WTC11 (cell line): ENCODE results near the gene GSTO1. TPM values are rescaled to one million over a fixed set of nuclear protein-coding genes. Genes with fewer than 3 reads are reported as not detected.

Source experiments
- ATAC-seq: fragments of 200-7000 bp; cut with Tn5 transposase; 2 replicates; pipeline ENCODE4 v1.10.0; 2021; ENCODE audit warnings: mild to moderate bottlenecking, moderate library complexity
- Bru-seq: library from RNA; stranded (reverse); fragments of 400-500 nt; gene quantifications from one replicate; lab custom pipeline; 2021; lab: Mats Ljungman, UMichigan
- CTCF ChIA-PET: fragments of 300-600 bp; sonication (Branson Sonifier 250); formaldehyde crosslinking; loops from one replicate; lab custom pipeline; 2021; ENCODE audit warnings: antibody characterized with exemption; lab: Charles Lee
- POLR2A ChIA-PET: fragments of 350-600 bp; sonication (Branson Sonifier 250); formaldehyde crosslinking; loops from one replicate; lab custom pipeline; 2021; ENCODE audit warnings: antibody characterized with exemption; lab: Charles Lee
- DNase-seq: peaks from one replicate; pipeline ENCODE4 v3.0.0; 2021; ENCODE audit warnings: low spot score
- H3K27ac Mint-ChIP-seq: 2 replicates; pipeline ENCODE4 v1.8.0; 2021; ENCODE audit warnings: mixed read lengths
- H3K27me3 Mint-ChIP-seq: 2 replicates; pipeline ENCODE4 v1.8.0; 2021; ENCODE audit warnings: low read depth, mild to moderate bottlenecking, moderate library complexity, mixed read lengths
- H3K36me3 Mint-ChIP-seq: 2 replicates; pipeline ENCODE4 v1.8.0; 2021; ENCODE audit warnings: mixed read lengths
- H3K4me1 Mint-ChIP-seq: 2 replicates; pipeline ENCODE4 v1.8.0; 2022; ENCODE audit warnings: mixed read lengths
- H3K4me3 Mint-ChIP-seq: 2 replicates; pipeline ENCODE4 v1.8.0; 2021; ENCODE audit warnings: mild to moderate bottlenecking, moderate library complexity, mixed read lengths
- H3K9me3 Mint-ChIP-seq: 2 replicates; pipeline ENCODE4 v1.8.0; 2021; ENCODE audit warnings: mixed read lengths
- CBFB ChIP-seq: sonication (generic); formaldehyde crosslinking; IDR thresholded peaks from 2 replicates; pipeline ENCODE4 v1.8.1; 2022; ENCODE audit warnings: mild to moderate bottlenecking, low read depth, missing genetic modification reagents
- CTCF ChIP-seq: fragments of 200-600 bp; IDR thresholded peaks from 2 replicates; pipeline ENCODE4 v1.8.0; 2022; ENCODE audit warnings: antibody characterized with exemption
- E2F5 ChIP-seq: sonication (generic); formaldehyde crosslinking; IDR thresholded peaks from 2 replicates; pipeline ENCODE4 v1.8.1; 2022; ENCODE audit warnings: mild to moderate bottlenecking, moderate library complexity, missing genetic modification reagents
- ETV6 ChIP-seq: sonication (generic); formaldehyde crosslinking; IDR thresholded peaks from 2 replicates; pipeline ENCODE4 v1.8.1; 2022; ENCODE audit warnings: mild to moderate bottlenecking, missing genetic modification reagents
- FOXK1 ChIP-seq: sonication (generic); formaldehyde crosslinking; IDR thresholded peaks from 2 replicates; pipeline ENCODE4 v1.8.0; 2022; ENCODE audit warnings: mild to moderate bottlenecking, moderate library complexity, missing genetic modification reagents
- FOXP1 ChIP-seq: sonication (generic); formaldehyde crosslinking; IDR thresholded peaks from 2 replicates; pipeline ENCODE4 v1.8.0; 2022; ENCODE audit warnings: missing genetic modification reagents, mild to moderate bottlenecking, moderate library complexity, borderline replicate concordance
- KAT7 ChIP-seq: sonication (generic); formaldehyde crosslinking; IDR thresholded peaks from 2 replicates; pipeline ENCODE4 v1.8.1; 2023; ENCODE audit warnings: missing genetic modification reagents, mild to moderate bottlenecking, borderline replicate concordance
- MLX ChIP-seq: sonication (generic); formaldehyde crosslinking; IDR thresholded peaks from 2 replicates; pipeline ENCODE4 v1.8.1; 2023; ENCODE audit warnings: mild to moderate bottlenecking, missing genetic modification reagents, moderate library complexity
- SP1 ChIP-seq: sonication (generic); formaldehyde crosslinking; conservative IDR thresholded peaks from 2 replicates; pipeline ENCODE4 v1.8.1; 2022; ENCODE audit warnings: missing genetic modification reagents
- TEAD1 ChIP-seq: sonication (generic); formaldehyde crosslinking; IDR thresholded peaks from 2 replicates; pipeline ENCODE4 v1.8.0; 2022; ENCODE audit warnings: mild to moderate bottlenecking, missing genetic modification reagents
- TEAD4 ChIP-seq: sonication (generic); formaldehyde crosslinking; IDR thresholded peaks from 2 replicates; pipeline ENCODE4 v1.8.0; 2022; ENCODE audit warnings: mild to moderate bottlenecking, missing genetic modification reagents
- ZBTB21 ChIP-seq: sonication (generic); formaldehyde crosslinking; IDR thresholded peaks from 2 replicates; pipeline ENCODE4 v1.8.1; 2023; ENCODE audit warnings: mild to moderate bottlenecking, missing genetic modification reagents, borderline replicate concordance
- ZNF138 ChIP-seq: sonication (generic); formaldehyde crosslinking; conservative IDR thresholded peaks from 2 replicates; pipeline ENCODE4 v1.8.1; 2022; ENCODE audit warnings: mild to moderate bottlenecking, moderate library complexity, missing genetic modification reagents
- ZNF396 ChIP-seq: fragments of 250-450 bp; sonication (Bioruptor Pico); IDR thresholded peaks from 2 replicates; pipeline ENCODE4 v1.8.0; 2021; ENCODE audit warnings: mild to moderate bottlenecking, moderate library complexity, borderline replicate concordance
- long read RNA-seq, 3 experiments: library from RNA in 1 of 3; library from capped mRNA in 1 of 3; library from polyadenylated mRNA in 1 of 3; unstranded in 2 of 3; stranded (forward) in 1 of 3; transcript quantifications; one replicate each; pipeline ENCODE4 v2.0.0, GENCODE V29; 2021
- total RNA-seq: library from RNA; stranded (reverse); gene quantifications from 3 replicates; pipeline ENCODE4 v1.2.3, GENCODE V29; 2021
- TF ChIP-seq, protein P1 (sequence below): sonication (generic); formaldehyde crosslinking; IDR thresholded peaks from 2 replicates; pipeline ENCODE4 v1.8.0; 2022; ENCODE audit warnings: mild to moderate bottlenecking, missing genetic modification reagents
- TF ChIP-seq, protein P2 (sequence below): fragments of 250-450 bp; sonication (Bioruptor Pico); IDR thresholded peaks from 2 replicates; pipeline ENCODE4 v1.9.0; 2021; ENCODE audit warnings: mild to moderate bottlenecking, borderline replicate concordance
- TF ChIP-seq, protein P3 (sequence below): sonication (generic); formaldehyde crosslinking; IDR thresholded peaks from 2 replicates; pipeline ENCODE4 v1.8.1; 2023; ENCODE audit warnings: mild to moderate bottlenecking, missing genetic modification reagents, borderline replicate concordance

GSTO1 gene
- 87.9 to 99.5 TPM (median 99.2 TPM) in 3 replicates for total RNA-seq
- Bru-seq, nascent RNA = percentile 93 among the genes with signal in this experiment
- long read RNA-seq, experiment 1, transcript GSTO1-202 (6 exons, 972 nt) = major isoform, 84 of 122 reads
- long read RNA-seq, experiment 1, transcript GSTO1-204 (5 exons, 829 nt) = minor isoform, 5 of 122 reads
- long read RNA-seq, experiment 1, transcript GSTO1-207 (6 exons, 1,052 nt) = minor isoform, 11 of 122 reads
- long read RNA-seq, experiment 1, partial matches to known transcripts = 7 of 122 reads
- long read RNA-seq, experiment 1, other reads (novel, unspliced or antisense) = 15 of 122 reads
- long read RNA-seq, experiment 2, transcript GSTO1-204 (5 exons, 829 nt) = minor isoform, 12 of 240 reads
- long read RNA-seq, experiment 2, transcript GSTO1-207 (6 exons, 1,052 nt) = minor isoform, 18 of 240 reads
- long read RNA-seq, experiment 2, transcript GSTO1-202 (6 exons, 972 nt) = major isoform, 138 of 240 reads
- long read RNA-seq, experiment 2, partial matches to known transcripts = 22 of 240 reads
- long read RNA-seq, experiment 2, other reads (novel, unspliced or antisense) = 49 of 240 reads
- long read RNA-seq, experiment 3, transcript GSTO1-202 (6 exons, 972 nt) = major isoform, 245 of 289 reads
- long read RNA-seq, experiment 3, transcript GSTO1-207 (6 exons, 1,052 nt) = minor isoform, 19 of 289 reads
- long read RNA-seq, experiment 3, partial matches to known transcripts = 9 of 289 reads
- long read RNA-seq, experiment 3, other reads (novel, unspliced or antisense) = 12 of 289 reads

DNA sequence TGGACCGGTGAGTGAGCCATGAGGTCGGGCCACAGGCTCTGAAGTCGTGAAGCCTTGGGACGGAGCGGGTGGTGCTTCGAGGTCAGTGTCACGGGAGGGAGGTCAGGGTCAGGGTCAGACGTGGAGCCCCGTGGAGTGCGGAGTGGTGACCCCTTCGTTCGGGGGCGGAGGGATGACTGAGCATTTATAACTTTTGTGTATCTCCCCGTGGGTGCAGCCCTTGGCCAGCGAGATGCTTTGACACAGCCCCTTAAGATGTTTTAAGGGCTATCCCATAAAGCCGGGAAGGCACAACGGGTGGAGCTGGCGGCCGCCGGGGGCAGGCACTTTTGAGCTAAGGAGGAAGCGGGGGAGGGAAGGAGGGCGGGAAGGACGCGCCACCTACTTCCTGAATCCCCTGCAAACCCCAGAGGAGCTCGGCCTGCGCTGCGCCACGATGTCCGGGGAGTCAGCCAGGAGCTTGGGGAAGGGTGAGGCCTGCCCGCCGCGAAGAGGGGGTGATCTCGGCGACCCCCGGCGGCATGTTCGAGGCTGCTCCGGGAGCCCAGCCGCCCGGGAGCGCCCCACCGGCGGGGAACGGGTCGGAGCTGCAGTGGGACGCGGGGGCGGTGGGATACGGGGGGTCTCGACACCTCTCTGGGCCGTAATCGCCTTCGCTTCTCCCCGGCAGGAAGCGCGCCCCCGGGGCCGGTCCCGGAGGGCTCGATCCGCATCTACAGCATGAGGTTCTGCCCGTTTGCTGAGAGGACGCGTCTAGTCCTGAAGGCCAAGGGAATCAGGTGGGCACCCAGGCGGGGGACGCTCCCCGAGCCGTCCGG lies at the start of gene GSTO1:
Gene GSTO1, plus strand, starts transcription at position 400 of the 818 bp plus-strand sequence. Its CDS starts 37 bp downstream, at position 437.
- DNase-seq (peak; percentile 65), ATAC-seq (peak; percentile 74)
- Mint-ChIP-seq H3K36me3 (peaks cover 20% of the 10 kb centered on the region), H3K27me3 (peaks cover 13% of the 10 kb centered on the region), H3K9me3 (peaks cover 5% of the 10 kb centered on the region; the same call in 1 of the 2 replicates), H3K4me1 (peaks cover 60% of the 10 kb centered on the region), H3K27ac (peak within 1 kb of the TSS; percentile 87), H3K4me3 (peak within 1 kb of the TSS; percentile 81)
- POLR2A ChIA-PET = interaction anchor here (0.6 to 1.3 kb wide), 7 partner anchors 20 to 188 kb away, joined by 3 to 5 read pairs (median 3); partner anchors contain the start of genes ITPRIP and SFR1
- CTCF ChIA-PET = interaction anchor here (0.7 to 5.0 kb wide), 16 partner anchors 14 to 368 kb away, joined by 3 to 56 read pairs (median 5); partner anchors contain the start of genes CFAP58, GSTO2 and SFR1
- peak; percentile 37; the same call in 1 of the 2 replicates for TF ChIP-seq SP1 (CRISPR knock-in tag)
- peak; percentile 76; the same call in 1 of the 2 replicates for TF ChIP-seq KAT7
- TF ChIP-seq MLX = no peak
- TF ChIP-seq CTCF = no peak
- peak; percentile 65; the same call in 1 of the 2 replicates for TF ChIP-seq FOXP1
- TF ChIP-seq ZBTB21 (CRISPR knock-in tag) = peak; percentile 44; the same call in 1 of the 2 replicates
- TF ChIP-seq, protein P1, sequence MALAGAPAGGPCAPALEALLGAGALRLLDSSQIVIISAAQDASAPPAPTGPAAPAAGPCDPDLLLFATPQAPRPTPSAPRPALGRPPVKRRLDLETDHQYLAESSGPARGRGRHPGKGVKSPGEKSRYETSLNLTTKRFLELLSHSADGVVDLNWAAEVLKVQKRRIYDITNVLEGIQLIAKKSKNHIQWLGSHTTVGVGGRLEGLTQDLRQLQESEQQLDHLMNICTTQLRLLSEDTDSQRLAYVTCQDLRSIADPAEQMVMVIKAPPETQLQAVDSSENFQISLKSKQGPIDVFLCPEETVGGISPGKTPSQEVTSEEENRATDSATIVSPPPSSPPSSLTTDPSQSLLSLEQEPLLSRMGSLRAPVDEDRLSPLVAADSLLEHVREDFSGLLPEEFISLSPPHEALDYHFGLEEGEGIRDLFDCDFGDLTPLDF (CRISPR knock-in tag) = peak; percentile 41; the same call in 1 of the 2 replicates
- TF ChIP-seq ETV6 = peak; percentile 30; the same call in 1 of the 2 replicates
- peak; percentile 60; the same call in 1 of the 2 replicates for TF ChIP-seq FOXK1
- no peak for TF ChIP-seq TEAD4 (CRISPR knock-in tag)
- TF ChIP-seq, protein P2, sequence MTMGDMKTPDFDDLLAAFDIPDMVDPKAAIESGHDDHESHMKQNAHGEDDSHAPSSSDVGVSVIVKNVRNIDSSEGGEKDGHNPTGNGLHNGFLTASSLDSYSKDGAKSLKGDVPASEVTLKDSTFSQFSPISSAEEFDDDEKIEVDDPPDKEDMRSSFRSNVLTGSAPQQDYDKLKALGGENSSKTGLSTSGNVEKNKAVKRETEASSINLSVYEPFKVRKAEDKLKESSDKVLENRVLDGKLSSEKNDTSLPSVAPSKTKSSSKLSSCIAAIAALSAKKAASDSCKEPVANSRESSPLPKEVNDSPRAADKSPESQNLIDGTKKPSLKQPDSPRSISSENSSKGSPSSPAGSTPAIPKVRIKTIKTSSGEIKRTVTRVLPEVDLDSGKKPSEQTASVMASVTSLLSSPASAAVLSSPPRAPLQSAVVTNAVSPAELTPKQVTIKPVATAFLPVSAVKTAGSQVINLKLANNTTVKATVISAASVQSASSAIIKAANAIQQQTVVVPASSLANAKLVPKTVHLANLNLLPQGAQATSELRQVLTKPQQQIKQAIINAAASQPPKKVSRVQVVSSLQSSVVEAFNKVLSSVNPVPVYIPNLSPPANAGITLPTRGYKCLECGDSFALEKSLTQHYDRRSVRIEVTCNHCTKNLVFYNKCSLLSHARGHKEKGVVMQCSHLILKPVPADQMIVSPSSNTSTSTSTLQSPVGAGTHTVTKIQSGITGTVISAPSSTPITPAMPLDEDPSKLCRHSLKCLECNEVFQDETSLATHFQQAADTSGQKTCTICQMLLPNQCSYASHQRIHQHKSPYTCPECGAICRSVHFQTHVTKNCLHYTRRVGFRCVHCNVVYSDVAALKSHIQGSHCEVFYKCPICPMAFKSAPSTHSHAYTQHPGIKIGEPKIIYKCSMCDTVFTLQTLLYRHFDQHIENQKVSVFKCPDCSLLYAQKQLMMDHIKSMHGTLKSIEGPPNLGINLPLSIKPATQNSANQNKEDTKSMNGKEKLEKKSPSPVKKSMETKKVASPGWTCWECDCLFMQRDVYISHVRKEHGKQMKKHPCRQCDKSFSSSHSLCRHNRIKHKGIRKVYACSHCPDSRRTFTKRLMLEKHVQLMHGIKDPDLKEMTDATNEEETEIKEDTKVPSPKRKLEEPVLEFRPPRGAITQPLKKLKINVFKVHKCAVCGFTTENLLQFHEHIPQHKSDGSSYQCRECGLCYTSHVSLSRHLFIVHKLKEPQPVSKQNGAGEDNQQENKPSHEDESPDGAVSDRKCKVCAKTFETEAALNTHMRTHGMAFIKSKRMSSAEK (CRISPR knock-in tag) = no peak
- TF ChIP-seq TEAD1 (CRISPR knock-in tag) = peak; percentile 76; the same call in 1 of the 2 replicates
- TF ChIP-seq, protein P3, sequence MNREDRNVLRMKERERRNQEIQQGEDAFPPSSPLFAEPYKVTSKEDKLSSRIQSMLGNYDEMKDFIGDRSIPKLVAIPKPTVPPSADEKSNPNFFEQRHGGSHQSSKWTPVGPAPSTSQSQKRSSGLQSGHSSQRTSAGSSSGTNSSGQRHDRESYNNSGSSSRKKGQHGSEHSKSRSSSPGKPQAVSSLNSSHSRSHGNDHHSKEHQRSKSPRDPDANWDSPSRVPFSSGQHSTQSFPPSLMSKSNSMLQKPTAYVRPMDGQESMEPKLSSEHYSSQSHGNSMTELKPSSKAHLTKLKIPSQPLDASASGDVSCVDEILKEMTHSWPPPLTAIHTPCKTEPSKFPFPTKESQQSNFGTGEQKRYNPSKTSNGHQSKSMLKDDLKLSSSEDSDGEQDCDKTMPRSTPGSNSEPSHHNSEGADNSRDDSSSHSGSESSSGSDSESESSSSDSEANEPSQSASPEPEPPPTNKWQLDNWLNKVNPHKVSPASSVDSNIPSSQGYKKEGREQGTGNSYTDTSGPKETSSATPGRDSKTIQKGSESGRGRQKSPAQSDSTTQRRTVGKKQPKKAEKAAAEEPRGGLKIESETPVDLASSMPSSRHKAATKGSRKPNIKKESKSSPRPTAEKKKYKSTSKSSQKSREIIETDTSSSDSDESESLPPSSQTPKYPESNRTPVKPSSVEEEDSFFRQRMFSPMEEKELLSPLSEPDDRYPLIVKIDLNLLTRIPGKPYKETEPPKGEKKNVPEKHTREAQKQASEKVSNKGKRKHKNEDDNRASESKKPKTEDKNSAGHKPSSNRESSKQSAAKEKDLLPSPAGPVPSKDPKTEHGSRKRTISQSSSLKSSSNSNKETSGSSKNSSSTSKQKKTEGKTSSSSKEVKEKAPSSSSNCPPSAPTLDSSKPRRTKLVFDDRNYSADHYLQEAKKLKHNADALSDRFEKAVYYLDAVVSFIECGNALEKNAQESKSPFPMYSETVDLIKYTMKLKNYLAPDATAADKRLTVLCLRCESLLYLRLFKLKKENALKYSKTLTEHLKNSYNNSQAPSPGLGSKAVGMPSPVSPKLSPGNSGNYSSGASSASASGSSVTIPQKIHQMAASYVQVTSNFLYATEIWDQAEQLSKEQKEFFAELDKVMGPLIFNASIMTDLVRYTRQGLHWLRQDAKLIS = no peak
- no peak for TF ChIP-seq ZNF138 (CRISPR knock-in tag)
- peak; percentile 72; the same call in 1 of the 2 replicates for TF ChIP-seq E2F5 (CRISPR knock-in tag)
- 0 out of 2 replicates have a peak, but pooled peaks have one; percentile 41 for TF ChIP-seq CBFB (CRISPR knock-in tag)
- TF ChIP-seq ZNF396 (CRISPR knock-in tag) = no peak
